Naive thymus-derived CD8-positive, alpha-beta T cell (primary cell): ENCODE data around the gene BNC2. TPM values are rescaled to one million over a fixed set of nuclear protein-coding genes. Genes with fewer than 3 reads are reported as not detected.

ENCODE experiments used
- ATAC-seq, 2 donors: fragments of 150-1000 bp; cut with Tn5 transposase in 1 of 2; sonication (Bioruptor Pico), chemical (Tn5 transposase) in 1 of 2; 1 replicate in 1 of 2; 2 replicates in 1 of 2; pipeline ENCODE4 v1.10.0; 2021; ENCODE audit warnings: mild to moderate bottlenecking in 2 of 2, moderate library complexity in 2 of 2
- POLR2A ChIA-PET: fragments of 350-600 bp; sonication (Branson Sonifier 250); formaldehyde crosslinking; loops from one replicate; lab custom pipeline; 2021; ENCODE audit warnings: antibody characterized with exemption; lab: Charles Lee
- DNase-seq, 10 donors: peaks; one replicate each; pipeline versions ENCODE4 v3.0.0 to v3.0.0-alpha.2; 2020 to 2022
- H3K27ac Mint-ChIP-seq, 10 donors: one replicate each; pipeline ENCODE4 v1.8.0; 2020 to 2022; ENCODE audit warnings: mild to moderate bottlenecking in 10 of 10, mixed read lengths in 10 of 10, moderate library complexity in 4 of 10, inconsistent platforms in 1 of 10
- H3K27me3 Mint-ChIP-seq, 5 donors: one replicate each; pipeline ENCODE4 v1.8.0; 2021 to 2022; ENCODE audit warnings: mixed read lengths in 5 of 5
- H3K36me3 Mint-ChIP-seq, 3 donors: one replicate each; pipeline ENCODE4 v1.8.0; 2020 to 2022; ENCODE audit warnings: mixed read lengths in 3 of 3, mild to moderate bottlenecking in 2 of 3, inconsistent platforms in 1 of 3
- H3K4me1 Mint-ChIP-seq, 4 donors: one replicate each; pipeline ENCODE4 v1.8.0; 2021 to 2022; ENCODE audit warnings: mixed read lengths in 4 of 4
- H3K4me3 Mint-ChIP-seq, 10 donors: one replicate each; pipeline ENCODE4 v1.8.0; 2020 to 2022; ENCODE audit warnings: mild to moderate bottlenecking in 10 of 10, mixed read lengths in 10 of 10, moderate library complexity in 6 of 10, inconsistent platforms in 1 of 10
- H3K9me3 Mint-ChIP-seq, 9 donors: one replicate each; pipeline ENCODE4 v1.8.0; 2020 to 2022; ENCODE audit warnings: mixed read lengths in 9 of 9, mild to moderate bottlenecking in 3 of 9, inconsistent platforms in 1 of 9, moderate library complexity in 1 of 9
- polyA plus RNA-seq, 3 donors: library from polyadenylated mRNA; unstranded; fragments of 300-500 nt; fragmentation: Illumina TruSeq; gene quantifications; one replicate each; pipeline ENCODE4 v1.2.3, GENCODE V29; 2021
- total RNA-seq, 8 experiments: library from RNA in 2 of 8; stranded (reverse) in 2 of 8; gene quantifications; one replicate each; pipeline ENCODE4 v1.2.3 and lab custom pipeline; 2021 to 2026

Gene BNC2
- total and polyA plus RNA-seq, 5 experiments from 2014 or later: not detected

DNA sequence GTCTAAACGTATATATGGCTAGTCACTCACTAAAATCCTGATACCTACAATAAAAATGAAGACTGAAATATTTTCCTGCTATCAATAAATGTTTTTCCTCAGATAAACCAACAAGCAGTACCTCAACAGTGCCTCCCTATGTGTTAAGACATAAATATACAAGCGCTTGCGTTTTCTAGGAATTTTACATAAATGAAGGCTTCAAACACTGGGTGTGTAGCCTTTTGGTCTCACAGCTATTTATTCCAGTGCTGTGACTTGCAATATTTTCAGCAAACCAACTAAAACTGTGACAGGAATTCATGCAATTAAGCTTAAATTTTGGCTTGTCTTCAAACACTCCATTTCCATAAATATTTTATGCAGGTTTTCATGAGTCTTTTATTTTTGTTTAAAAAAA, 437.0 kb downstream of the BNC2 start:
- POLR2A ChIA-PET: no interaction called here
- DNase-seq (no peak), ATAC-seq (no peak)
- no peaks in the 10 kb centered on the region for H3K36me3 Mint-ChIP-seq
- H3K9me3 Mint-ChIP-seq: peaks cover 0 to 14% (median 3%) of the 10 kb centered on the region in 9 donors
- H3K4me3 Mint-ChIP-seq: no peak overlapping the region
- no peaks in the 10 kb centered on the region for H3K4me1 Mint-ChIP-seq
- no peak overlapping the region for H3K27ac Mint-ChIP-seq
- peaks cover 0 to 6% (median 0%) of the 10 kb centered on the region in 5 donors for H3K27me3 Mint-ChIP-seq

GRCh38 chr9:16431666-16432392, 438.6 kb downstream of the BNC2 start:
- Mint-ChIP-seq H3K27me3 (peaks cover 0 to 6% (median 0%) of the 10 kb centered on the region in 5 donors), H3K4me1 (no peaks in the 10 kb centered on the region), H3K9me3 (peaks cover 0 to 13% (median 3%) of the 10 kb centered on the region in 9 donors), H3K4me3 (no peak overlapping the region), H3K36me3 (no peaks in the 10 kb centered on the region), H3K27ac (no peak overlapping the region)
- POLR2A ChIA-PET: no interaction called here
- DNase-seq: no peak
- ATAC-seq: no peak

DNA sequence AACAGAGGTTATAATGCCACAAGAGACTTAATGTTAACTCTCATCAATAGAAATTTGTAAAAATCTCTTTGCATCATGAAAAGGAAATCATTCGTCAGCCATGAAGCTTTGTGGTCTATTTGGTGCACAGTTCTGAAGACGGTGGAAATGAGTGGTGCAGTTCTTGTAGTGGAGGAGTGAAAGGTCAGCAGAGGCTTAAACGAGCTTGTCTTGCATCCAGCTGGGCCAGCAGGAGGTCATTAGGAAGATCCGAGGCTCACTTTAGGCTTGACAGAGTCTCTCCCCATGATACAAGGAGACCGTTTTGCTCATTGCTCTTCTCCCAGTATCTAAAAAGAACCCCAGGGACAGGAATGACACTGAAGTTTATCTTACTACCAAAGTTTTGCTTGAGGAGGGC, 440.8 kb downstream of the BNC2 start:
- POLR2A ChIA-PET: no interaction called here
- H3K27ac Mint-ChIP-seq: no peak overlapping the region
- no peak for DNase-seq
- no peaks in the 10 kb centered on the region for H3K4me1 Mint-ChIP-seq
- no peak for ATAC-seq
- H3K4me3 Mint-ChIP-seq: no peak overlapping the region
- H3K27me3 Mint-ChIP-seq: peaks cover 0 to 2% (median 0%) of the 10 kb centered on the region in 5 donors
- H3K36me3 Mint-ChIP-seq: no peaks in the 10 kb centered on the region
- H3K9me3 Mint-ChIP-seq: peaks cover 0 to 6% (median 0%) of the 10 kb centered on the region in 9 donors

- Mint-ChIP-seq H3K27me3 (peaks cover 0 to 3% (median 0%) of the 10 kb centered on the region in 5 donors), H3K27ac (no peak overlapping the region), H3K4me1 (no peaks in the 10 kb centered on the region), H3K36me3 (no peaks in the 10 kb centered on the region), H3K4me3 (no peak overlapping the region), H3K9me3 (peaks cover 0 to 6% (median 0%) of the 10 kb centered on the region in 9 donors)
- POLR2A ChIA-PET: no interaction called here
- ATAC-seq (no peak), DNase-seq (no peak)
These were observed 442.5 kb downstream of the BNC2 start for GRCh38 chr9:16427873-16428427.

GRCh38 chr9:16426716-16427115, 443.8 kb downstream of the BNC2 start:
- H3K9me3 Mint-ChIP-seq: peaks cover 0 to 6% (median 0%) of the 10 kb centered on the region in 9 donors
- no peak overlapping the region for H3K27ac Mint-ChIP-seq
- DNase-seq (no peak), ATAC-seq (no peak)
- no peak overlapping the region for H3K4me3 Mint-ChIP-seq
- H3K27me3 Mint-ChIP-seq: peaks cover 0 to 11% (median 4%) of the 10 kb centered on the region in 5 donors
- POLR2A ChIA-PET: no interaction called here
- no peaks in the 10 kb centered on the region for H3K4me1 Mint-ChIP-seq
- no peaks in the 10 kb centered on the region for H3K36me3 Mint-ChIP-seq

DNA sequence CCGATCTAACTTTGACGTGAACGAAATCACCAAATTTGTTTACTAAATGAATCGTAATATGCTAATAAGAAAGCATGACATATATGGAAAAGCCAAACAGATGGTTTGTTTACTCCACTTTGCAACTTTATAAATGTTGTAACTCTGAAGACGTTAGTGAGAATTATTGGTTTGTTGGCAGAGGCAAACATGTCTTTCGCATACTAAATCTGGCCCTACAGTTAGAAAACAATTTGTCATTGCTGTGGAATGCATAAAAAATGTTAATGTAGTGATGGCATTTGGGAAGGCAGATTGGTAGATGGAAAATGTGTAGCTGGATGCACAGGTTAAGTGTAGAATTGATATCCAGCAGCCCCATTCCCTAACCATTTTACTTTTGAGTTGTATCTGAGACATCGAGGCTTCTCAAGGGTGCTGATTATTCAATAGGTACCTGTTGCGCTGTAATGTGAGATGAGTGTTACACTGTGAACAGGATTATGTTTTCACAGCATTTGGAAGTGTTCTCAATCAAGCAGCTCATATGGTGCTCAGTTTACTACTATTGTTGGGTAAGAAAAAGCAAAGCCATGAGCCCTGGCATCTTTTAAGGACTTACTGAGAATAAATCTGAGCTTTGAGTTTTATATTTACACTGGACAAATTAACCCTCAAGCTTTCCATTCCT, 444.8 kb downstream of the BNC2 start:
- DNase-seq: no peak
- POLR2A ChIA-PET: no interaction called here
- H3K27me3 Mint-ChIP-seq: peaks cover 0 to 21% (median 4%) of the 10 kb centered on the region in 5 donors
- no peak overlapping the region for H3K4me3 Mint-ChIP-seq
- no peak for ATAC-seq
- no peak overlapping the region for H3K27ac Mint-ChIP-seq
- H3K4me1 Mint-ChIP-seq: no peaks in the 10 kb centered on the region
- peaks cover 0 to 6% (median 0%) of the 10 kb centered on the region in 9 donors for H3K9me3 Mint-ChIP-seq
- H3K36me3 Mint-ChIP-seq: no peaks in the 10 kb centered on the region

DNA sequence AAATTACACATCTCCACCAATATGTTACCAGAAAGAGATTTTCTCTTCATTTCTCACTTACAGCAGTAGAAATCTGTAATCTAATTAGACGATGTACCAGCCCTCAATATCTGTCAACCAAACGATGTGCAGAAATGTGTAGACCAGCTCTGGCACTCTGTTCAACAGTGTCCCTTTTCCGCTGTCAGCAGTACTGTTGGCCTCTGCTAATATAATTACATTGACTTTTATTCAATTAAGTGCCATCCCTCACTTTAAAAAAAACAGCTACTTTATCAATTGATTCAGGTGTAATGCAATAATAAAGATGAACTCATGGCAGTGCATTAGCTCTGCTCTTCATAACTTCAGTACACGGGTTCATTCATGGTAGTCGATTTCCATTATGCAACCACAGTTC, 448.4 kb downstream of the BNC2 start:
- H3K27me3 Mint-ChIP-seq: peaks cover 0 to 22% (median 5%) of the 10 kb centered on the region in 5 donors
- H3K4me1 Mint-ChIP-seq: no peaks in the 10 kb centered on the region
- H3K4me3 Mint-ChIP-seq: no peak overlapping the region
- DNase-seq (no peak), ATAC-seq (no peak)
- peaks cover 0 to 3% (median 0%) of the 10 kb centered on the region in 9 donors for H3K9me3 Mint-ChIP-seq
- no peak overlapping the region for H3K27ac Mint-ChIP-seq
- no peaks in the 10 kb centered on the region for H3K36me3 Mint-ChIP-seq
- POLR2A ChIA-PET: no interaction called here

GRCh38 chr9:16421532-16421931, 448.9 kb downstream of the BNC2 start:
- Mint-ChIP-seq H3K36me3 (no peaks in the 10 kb centered on the region), H3K4me3 (no peak overlapping the region), H3K4me1 (no peaks in the 10 kb centered on the region), H3K9me3 (peaks cover 0 to 3% (median 0%) of the 10 kb centered on the region in 9 donors), H3K27ac (no peak overlapping the region), H3K27me3 (peaks cover 0 to 22% (median 5%) of the 10 kb centered on the region in 5 donors)
- DNase-seq (no peak), ATAC-seq (no peak)
- POLR2A ChIA-PET: no interaction called here

DNA sequence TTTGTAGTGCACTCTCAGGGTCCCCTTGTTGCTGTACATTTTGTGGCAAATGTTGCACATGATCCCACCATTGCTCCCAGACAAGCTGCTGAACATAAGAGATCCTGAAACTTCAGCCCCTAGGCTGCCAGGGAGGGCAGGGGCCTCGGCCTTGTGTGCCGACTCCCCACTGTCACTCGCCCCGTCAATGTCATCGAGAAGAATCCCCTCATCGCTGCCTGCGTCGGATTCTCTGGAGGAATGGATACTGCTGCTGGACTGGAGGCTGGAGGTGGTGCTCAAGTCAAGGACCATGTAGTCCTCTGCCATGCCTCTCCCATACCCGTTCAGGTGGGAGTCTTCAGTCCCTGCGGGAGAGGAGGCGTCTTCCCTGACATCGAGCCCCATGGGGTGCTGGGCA, 451.3 kb downstream of the BNC2 start:
- H3K36me3 Mint-ChIP-seq: no peaks in the 10 kb centered on the region
- no peaks in the 10 kb centered on the region for H3K4me1 Mint-ChIP-seq
- no peak overlapping the region for H3K4me3 Mint-ChIP-seq
- DNase-seq: no peak
- H3K9me3 Mint-ChIP-seq: peaks cover 0 to 3% (median 0%) of the 10 kb centered on the region in 9 donors
- H3K27ac Mint-ChIP-seq: no peak overlapping the region
- peaks cover 0 to 29% (median 5%) of the 10 kb centered on the region in 5 donors for H3K27me3 Mint-ChIP-seq
- POLR2A ChIA-PET: no interaction called here
- ATAC-seq: no peak

DNA sequence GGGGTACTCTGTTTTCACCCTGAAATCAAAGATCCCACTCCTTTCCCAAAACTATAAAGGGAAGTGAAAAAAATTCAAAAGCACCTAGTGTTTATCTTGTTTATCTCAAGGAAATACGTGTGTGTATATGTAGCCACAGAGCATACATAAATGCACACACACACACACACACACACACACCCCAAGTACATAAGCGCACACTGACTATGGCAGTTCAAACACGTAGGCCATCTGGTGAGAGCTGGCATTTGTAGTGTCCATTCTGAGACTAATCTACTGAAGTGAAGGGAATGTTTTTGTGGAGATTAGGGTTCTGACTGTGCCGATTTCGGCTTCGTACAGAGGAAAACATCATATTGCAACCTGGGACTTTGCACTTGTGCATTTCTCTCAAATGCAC, 451.7 kb downstream of the BNC2 start:
- no peak overlapping the region for H3K4me3 Mint-ChIP-seq
- DNase-seq: no peak
- H3K27ac Mint-ChIP-seq: no peak overlapping the region
- peaks cover 0 to 3% (median 0%) of the 10 kb centered on the region in 9 donors for H3K9me3 Mint-ChIP-seq
- no peaks in the 10 kb centered on the region for H3K36me3 Mint-ChIP-seq
- POLR2A ChIA-PET: no interaction called here
- no peak for ATAC-seq
- H3K27me3 Mint-ChIP-seq: peaks cover 0 to 29% (median 5%) of the 10 kb centered on the region in 5 donors
- H3K4me1 Mint-ChIP-seq: no peaks in the 10 kb centered on the region

GRCh38 chr9:16417749-16418148, 452.7 kb downstream of the BNC2 start:
- peaks cover 0 to 3% (median 0%) of the 10 kb centered on the region in 9 donors for H3K9me3 Mint-ChIP-seq
- no peak overlapping the region for H3K4me3 Mint-ChIP-seq
- ATAC-seq (no peak), DNase-seq (no peak)
- POLR2A ChIA-PET: no interaction called here
- H3K27me3 Mint-ChIP-seq: peaks cover 0 to 28% (median 5%) of the 10 kb centered on the region in 5 donors
- H3K4me1 Mint-ChIP-seq: no peaks in the 10 kb centered on the region
- no peaks in the 10 kb centered on the region for H3K36me3 Mint-ChIP-seq
- H3K27ac Mint-ChIP-seq: no peak overlapping the region

DNA sequence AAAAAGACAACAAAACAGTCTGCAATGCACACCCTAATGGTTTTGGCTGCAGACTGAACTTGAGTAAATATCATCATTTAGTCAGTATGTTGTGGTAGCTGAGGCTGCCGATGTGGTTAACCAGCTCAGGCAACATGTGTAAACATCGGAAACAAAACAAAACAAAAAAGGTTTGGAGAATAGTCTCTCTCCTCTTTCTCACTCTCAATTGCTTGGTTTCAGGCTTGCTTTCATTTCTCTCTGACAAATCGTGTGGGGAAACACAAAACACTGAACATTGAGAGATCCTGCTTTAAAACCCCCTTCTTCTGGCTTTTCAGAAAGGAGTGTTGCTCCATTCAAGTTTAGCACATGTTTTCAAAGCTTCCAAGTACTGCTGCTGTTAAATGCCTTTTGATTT, 453.3 kb downstream of the BNC2 start:
- Mint-ChIP-seq H3K4me1 (peaks cover 0 to 1% (median 0%) of the 10 kb centered on the region in 4 donors), H3K27me3 (peaks cover 0 to 23% (median 8%) of the 10 kb centered on the region in 5 donors), H3K4me3 (no peak overlapping the region), H3K36me3 (no peaks in the 10 kb centered on the region), H3K27ac (no peak overlapping the region), H3K9me3 (peaks cover 0 to 3% (median 0%) of the 10 kb centered on the region in 9 donors)
- DNase-seq: no peak
- POLR2A ChIA-PET: no interaction called here
- ATAC-seq: no peak

- peaks cover 0 to 3% (median 0%) of the 10 kb centered on the region in 9 donors for H3K9me3 Mint-ChIP-seq
- no peak overlapping the region for H3K27ac Mint-ChIP-seq
- H3K36me3 Mint-ChIP-seq: no peaks in the 10 kb centered on the region
- ATAC-seq (no peak), DNase-seq (no peak)
- peaks cover 0 to 1% (median 0%) of the 10 kb centered on the region in 4 donors for H3K4me1 Mint-ChIP-seq
- H3K27me3 Mint-ChIP-seq: peaks cover 0 to 18% (median 7%) of the 10 kb centered on the region in 5 donors
- POLR2A ChIA-PET: no interaction called here
- H3K4me3 Mint-ChIP-seq: no peak overlapping the region
These were observed 456.0 kb downstream of the BNC2 start for GRCh38 chr9:16414451-16414850.
